Kidney (tissue), 14 donors: ENCODE measurements around the gene LHX1. TPM values are rescaled to one million over a fixed set of nuclear protein-coding genes. Genes with fewer than 3 reads are reported as not detected.

Experiments
- DNase-seq, 5 donors: peaks; one replicate each; pipeline ENCODE4 v3.0.0-alpha.2; 2013 to 2020
- FAIRE-seq: peaks from 2 replicates; lab custom pipeline; 2012; peaks lifted over from hg19 to GRCh38; lab: Jason Lieb, UNC
- H3K27ac ChIP-seq, 2 donors: one replicate each; pipeline ENCODE4 v1.7.0; 2013; ENCODE audit warnings: low read depth in 2 of 2, low read length in 2 of 2, inconsistent platforms in 1 of 2
- H3K27me3 ChIP-seq: one replicate; pipeline ENCODE4 v1.7.1; 2013; ENCODE audit warnings: low read length, inconsistent platforms; ENCODE audit not compliant: control insufficient read depth, insufficient read depth
- H3K36me3 ChIP-seq, 3 donors: one replicate each; pipeline versions ENCODE4 v1.7.0 to v1.7.1; 2013; ENCODE audit warnings: low read length in 3 of 3, control low read depth in 1 of 3, inconsistent platforms in 1 of 3; ENCODE audit not compliant: insufficient read depth in 3 of 3, control insufficient read depth in 2 of 3
- H3K4me1 ChIP-seq, 3 donors: one replicate each; pipeline versions ENCODE4 v1.7.0 to v1.7.1; 2013; ENCODE audit warnings: low read length in 3 of 3, inconsistent platforms in 1 of 3, low read depth in 1 of 3; ENCODE audit not compliant: control insufficient read depth in 2 of 3, insufficient read depth in 2 of 3
- H3K4me3 ChIP-seq, 3 donors: one replicate each; pipeline versions ENCODE4 v1.7.0 to v1.8.1; 2013; ENCODE audit warnings: low read length in 3 of 3, control low read depth in 1 of 3, inconsistent platforms in 1 of 3
- H3K9ac ChIP-seq, 3 donors: one replicate each; pipeline versions ENCODE4 v1.7.0 to v1.7.1; 2013; ENCODE audit warnings: low read length in 3 of 3, control low read depth in 1 of 3, inconsistent platforms in 1 of 3
- H3K9me3 ChIP-seq, 3 donors: one replicate each; pipeline versions ENCODE4 v1.7.0 to v1.7.1; 2013; ENCODE audit warnings: low read length in 3 of 3, control low read depth in 1 of 3, inconsistent platforms in 1 of 3; ENCODE audit not compliant: control insufficient read depth in 2 of 3, insufficient read depth in 1 of 3
- intact Hi-C: fragments of 100-400 bp; cut with DNase I; formaldehyde crosslinking; loops from one replicate; pipeline ENCODE4 v1.11.1; 2022
- polyA plus RNA-seq: library from polyadenylated mRNA; stranded (reverse); fragments of 350-450 nt; fragmentation: Illumina TruSeq; extraction: RNeasy Lipid Tissue Mini Kit (QIAGEN cat#74804); gene quantifications from one replicate; pipeline ENCODE4 v1.2.3, GENCODE V29; 2014; ENCODE audit warnings: low read depth, low replicate concordance; ENCODE audit not compliant: insufficient read depth
- total RNA-seq: library from RNA; stranded (reverse); fragmentation: NEBNext Ultra II Directional; extraction: Animal tissue kit (Norgen Biotek cat#: 25700); gene quantifications from one replicate; pipeline ENCODE4 v1.2.1, GENCODE V29; 2021
- TF ChIP-seq, protein P1 (sequence below): IDR thresholded peaks from 3 replicates; pipeline ENCODE4 v1.5.1; 2012; ENCODE audit warnings: mild to moderate bottlenecking, moderate library complexity, borderline replicate concordance; ENCODE audit not compliant: insufficient read depth; ENCODE audit errors: extremely low read depth
- donor health status: control.
- donor health status: control.
- donor health status: control.
- donor health status: control.
- donor health status: control.
- donor health status: DM: yes; HTN: yes; CAD: no.
- donor health status: Normal renal cell carcinoma (clear cell type).

LHX1 gene
- total and polyA plus RNA-seq, 2 donors from 2014 or later = 10.6 to 18.4 TPM

DNA sequence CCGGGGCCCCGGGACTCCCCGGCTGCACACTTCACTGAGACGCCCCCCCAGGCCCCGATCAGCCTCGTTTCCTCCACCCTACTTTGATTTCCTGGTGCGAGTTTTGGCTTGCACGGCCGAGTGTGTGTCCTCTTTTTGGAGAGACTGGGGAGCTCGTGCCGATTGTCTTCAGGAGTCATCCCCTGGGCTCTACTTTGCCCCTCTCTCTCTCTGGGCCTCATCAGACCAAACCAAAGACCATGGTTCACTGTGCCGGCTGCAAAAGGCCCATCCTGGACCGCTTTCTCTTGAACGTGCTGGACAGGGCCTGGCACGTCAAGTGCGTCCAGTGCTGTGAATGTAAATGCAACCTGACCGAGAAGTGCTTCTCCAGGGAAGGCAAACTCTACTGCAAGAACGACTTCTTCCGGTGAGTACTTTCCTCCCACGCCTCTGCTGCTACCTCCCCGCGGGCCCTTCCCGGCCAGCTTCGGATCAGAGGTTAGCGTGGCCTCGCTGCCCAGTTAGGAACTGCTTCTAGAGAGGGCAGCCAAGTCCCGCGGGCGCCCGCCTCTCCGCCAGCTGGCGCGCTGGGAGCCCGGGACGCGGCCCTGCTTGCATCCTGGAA lies 787 bp downstream of the LHX1 start:
- peak overlapping the region; percentile 78 to 86 for H3K27ac ChIP-seq
- no peaks in the 10 kb centered on the region for H3K9me3 ChIP-seq
- peaks cover 34% of the 10 kb centered on the region for H3K27me3 ChIP-seq
- TF ChIP-seq, protein P1, sequence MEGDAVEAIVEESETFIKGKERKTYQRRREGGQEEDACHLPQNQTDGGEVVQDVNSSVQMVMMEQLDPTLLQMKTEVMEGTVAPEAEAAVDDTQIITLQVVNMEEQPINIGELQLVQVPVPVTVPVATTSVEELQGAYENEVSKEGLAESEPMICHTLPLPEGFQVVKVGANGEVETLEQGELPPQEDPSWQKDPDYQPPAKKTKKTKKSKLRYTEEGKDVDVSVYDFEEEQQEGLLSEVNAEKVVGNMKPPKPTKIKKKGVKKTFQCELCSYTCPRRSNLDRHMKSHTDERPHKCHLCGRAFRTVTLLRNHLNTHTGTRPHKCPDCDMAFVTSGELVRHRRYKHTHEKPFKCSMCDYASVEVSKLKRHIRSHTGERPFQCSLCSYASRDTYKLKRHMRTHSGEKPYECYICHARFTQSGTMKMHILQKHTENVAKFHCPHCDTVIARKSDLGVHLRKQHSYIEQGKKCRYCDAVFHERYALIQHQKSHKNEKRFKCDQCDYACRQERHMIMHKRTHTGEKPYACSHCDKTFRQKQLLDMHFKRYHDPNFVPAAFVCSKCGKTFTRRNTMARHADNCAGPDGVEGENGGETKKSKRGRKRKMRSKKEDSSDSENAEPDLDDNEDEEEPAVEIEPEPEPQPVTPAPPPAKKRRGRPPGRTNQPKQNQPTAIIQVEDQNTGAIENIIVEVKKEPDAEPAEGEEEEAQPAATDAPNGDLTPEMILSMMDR = no peak
- intact Hi-C loops = no loop called here
- DNase-seq (peak in 4 of 5 donors; percentile 65 to 75 (median 69)), FAIRE-seq (no peak)
- H3K36me3 ChIP-seq = no peaks in the 10 kb centered on the region
- H3K4me1 ChIP-seq = peaks cover 0 to 16% (median 8%) of the 10 kb centered on the region in 3 donors
- H3K4me3 ChIP-seq = peak overlapping the region; percentile 77 to 83 (median 81)
- peak overlapping the region in 2 of 3 donors; percentile 65 to 73 for H3K9ac ChIP-seq

DNA sequence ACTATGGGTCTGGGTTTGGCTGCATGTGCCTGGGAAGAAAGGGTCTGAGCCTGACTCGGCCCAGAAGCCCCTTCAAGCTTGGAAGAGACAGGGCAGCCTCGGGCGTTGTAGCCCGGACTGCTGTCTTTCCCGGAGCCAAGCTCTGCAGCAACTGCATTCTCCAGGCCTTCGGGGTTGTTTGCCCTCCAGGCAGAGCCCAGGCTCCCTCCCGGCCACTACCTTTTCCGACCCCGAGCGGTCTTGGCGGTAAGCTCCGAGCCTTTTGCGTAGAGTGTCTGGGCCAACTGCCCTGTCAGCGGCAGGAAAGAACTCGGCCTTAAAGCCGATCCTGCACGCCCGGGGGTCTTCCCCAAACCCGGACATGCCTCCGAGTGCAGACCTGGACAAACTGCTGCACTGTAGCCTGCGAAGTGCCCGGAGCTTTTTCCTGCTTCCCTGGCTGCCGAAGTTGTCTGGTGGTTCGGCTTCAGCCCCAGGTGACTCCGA lies 1.3 kb downstream of the LHX1 start:
- Histone ChIP-seq H3K9ac (peak overlapping the region; percentile 33 to 73 (median 62)), H3K36me3 (no peaks in the 10 kb centered on the region), H3K9me3 (no peaks in the 10 kb centered on the region), H3K4me1 (peaks cover 0 to 13% (median 4%) of the 10 kb centered on the region in 3 donors), H3K4me3 (peak overlapping the region; percentile 77 to 81 (median 79)), H3K27me3 (peaks cover 37% of the 10 kb centered on the region), H3K27ac (peak overlapping the region; percentile 78 to 86)
- intact Hi-C loops = no loop called here
- TF ChIP-seq, protein P1 = no peak
- DNase-seq (peak in 2 of 5 donors; percentile 30 to 43), FAIRE-seq (no peak)

DNA sequence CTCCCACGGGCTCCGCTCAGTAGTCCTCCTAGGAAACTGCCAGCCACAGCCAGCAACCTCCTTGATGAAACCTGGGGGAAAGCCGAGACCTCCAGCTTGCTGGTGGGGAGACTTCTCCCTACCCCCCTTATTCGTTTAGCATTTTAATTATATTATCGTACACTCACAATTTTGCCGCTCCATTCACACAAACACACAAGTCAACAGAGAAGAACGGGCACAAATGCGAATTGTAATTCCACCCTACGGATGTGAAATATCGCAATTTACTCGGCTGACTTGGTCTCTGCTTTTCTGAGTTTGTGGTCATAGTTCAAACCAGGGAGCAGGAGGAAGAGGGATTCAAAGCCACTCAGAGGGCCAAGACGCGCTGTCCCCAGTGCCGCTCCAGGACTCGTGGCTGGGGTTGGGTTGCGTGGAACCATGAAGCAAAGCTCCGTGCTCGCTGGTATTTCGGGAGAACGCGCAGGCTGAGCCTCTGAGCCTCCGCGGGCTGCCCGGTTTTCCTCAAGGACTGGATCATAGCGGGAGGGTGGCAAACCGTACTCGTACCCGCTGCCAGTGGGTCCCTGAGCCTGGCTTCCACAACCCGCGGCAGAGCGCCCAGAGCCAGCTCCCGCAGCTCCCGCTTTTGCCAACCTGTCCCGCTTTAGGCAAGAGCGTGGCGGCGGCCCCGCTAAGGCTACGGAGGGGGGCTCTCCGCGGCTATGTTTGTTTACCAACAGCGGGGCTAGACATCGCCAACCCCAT lies 2.0 kb downstream of the LHX1 start:
- H3K36me3 ChIP-seq = no peaks in the 10 kb centered on the region
- DNase-seq (peak in 1 of 5 donors; percentile 42), FAIRE-seq (no peak)
- intact Hi-C loops = no loop called here
- H3K9me3 ChIP-seq = no peaks in the 10 kb centered on the region
- TF ChIP-seq, protein P1 = no peak
- peak overlapping the region; percentile 77 to 81 (median 79) for H3K4me3 ChIP-seq
- H3K4me1 ChIP-seq = peaks cover 0 to 11% (median 0%) of the 10 kb centered on the region in 3 donors
- H3K27me3 ChIP-seq = peaks cover 38% of the 10 kb centered on the region
- H3K27ac ChIP-seq = peak overlapping the region; percentile 32 to 86
- H3K9ac ChIP-seq = peak overlapping the region; percentile 49 to 73 (median 62)
